T-cell (primary cell): ENCODE results near the gene DCK. TPM values are rescaled to one million over a fixed set of nuclear protein-coding genes. Genes with fewer than 3 reads are reported as not detected.

ENCODE experiments used
- ATAC-seq, 4 experiments: fragments of 200-7000 bp in 3 of 4; fragments of 150-1000 bp in 1 of 4; cut with Tn5 transposase; replicated peaks in 1 of 4; 1 replicate in 3 of 4; 2 replicates in 1 of 4; pipeline ENCODE4 v1.10.0; 2021; ENCODE audit warnings: moderate library complexity in 3 of 4, mild to moderate bottlenecking in 2 of 4, moderate number of reproducible peaks in 1 of 4
- CTCF ChIA-PET, 2 donors: fragments of 300-600 bp; sonication (Branson Sonifier 250); formaldehyde crosslinking; loops; one replicate each; lab custom pipeline; 2022; ENCODE audit warnings: antibody characterized with exemption in 2 of 2; lab: Charles Lee
- POLR2A ChIA-PET, 2 donors: fragments of 300-600 bp; sonication (Branson Sonifier 250); formaldehyde crosslinking; loops; one replicate each; lab custom pipeline; 2022; ENCODE audit warnings: antibody characterized with exemption in 2 of 2; lab: Charles Lee
- DNase-seq, 35 experiments: peaks; one replicate each; pipeline versions ENCODE4 v3.0.0 to v3.0.0-alpha.2; 2013 to 2023
- H3K27ac ChIP-seq: one replicate; pipeline ENCODE4 v1.5.1; 2013; ENCODE audit warnings: low read length
- H3K27me3 ChIP-seq, 2 experiments: replicated peaks in 1 of 2; 1 replicate in 1 of 2; 2 replicates in 1 of 2; pipeline versions ENCODE4 v1.6.1 to v1.7.0; 2013; ENCODE audit warnings: low read length in 1 of 2, mixed read lengths in 1 of 2; ENCODE audit not compliant: control insufficient read depth in 2 of 2, insufficient read depth in 2 of 2; ENCODE audit errors: extremely low read depth in 1 of 2
- H3K36me3 ChIP-seq, 2 donors: 1 replicate in 1 of 2; 2 replicates in 1 of 2; pipeline versions ENCODE4 v1.6.1 to v1.7.0; 2013; ENCODE audit warnings: low read length in 1 of 2; ENCODE audit not compliant: control insufficient read depth in 2 of 2, insufficient read depth in 1 of 2; ENCODE audit errors: extremely low read depth in 1 of 2
- H3K4me1 ChIP-seq, 2 experiments: 1 replicate in 1 of 2; 2 replicates in 1 of 2; pipeline versions ENCODE4 v1.6.1 to v1.7.0; 2013; ENCODE audit warnings: low read length in 2 of 2, mixed read lengths in 1 of 2; ENCODE audit not compliant: insufficient read depth in 2 of 2, control insufficient read depth in 1 of 2; ENCODE audit errors: extremely low read depth in 1 of 2
- H3K4me3 ChIP-seq, 2 donors: 1 replicate in 1 of 2; 2 replicates in 1 of 2; pipeline versions ENCODE4 v1.5.1 to v1.7.0; 2013; ENCODE audit warnings: mild to moderate bottlenecking in 2 of 2, low read length in 1 of 2, moderate library complexity in 1 of 2; ENCODE audit not compliant: control insufficient read depth in 1 of 2; ENCODE audit errors: extremely low read depth in 1 of 2
- H3K9me3 ChIP-seq: 2 replicates; pipeline ENCODE4 v1.7.0; 2013
- H3K27ac Mint-ChIP-seq, 2 donors: one replicate each; pipeline ENCODE4 v1.8.0; 2020 to 2021; ENCODE audit warnings: mild to moderate bottlenecking in 2 of 2, mixed read lengths in 2 of 2
- H3K27me3 Mint-ChIP-seq, 2 donors: one replicate each; pipeline ENCODE4 v1.8.0; 2021 to 2022; ENCODE audit warnings: mixed read lengths in 2 of 2
- H3K36me3 Mint-ChIP-seq: one replicate; pipeline ENCODE4 v1.8.0; 2021; ENCODE audit warnings: mixed read lengths
- H3K4me1 Mint-ChIP-seq, 3 donors: one replicate each; pipeline ENCODE4 v1.8.0; 2020 to 2022; ENCODE audit warnings: mixed read lengths in 3 of 3, mild to moderate bottlenecking in 1 of 3
- H3K4me3 Mint-ChIP-seq, 3 donors: one replicate each; pipeline ENCODE4 v1.8.0; 2020 to 2022; ENCODE audit warnings: mild to moderate bottlenecking in 3 of 3, mixed read lengths in 3 of 3, moderate library complexity in 3 of 3
- H3K9me3 Mint-ChIP-seq, 3 donors: one replicate each; pipeline ENCODE4 v1.8.0; 2020 to 2022; ENCODE audit warnings: mixed read lengths in 3 of 3
- WGBS: methylation state at CpG from one replicate; pipeline ENCODE4 v1.1.5; 2013; ENCODE audit warnings: missing lambda C conversion rate; ENCODE audit not compliant: insufficient coverage; 5-methylcytosine and 5-hydroxymethylcytosine counted together
- total RNA-seq, 35 experiments: library from RNA in 6 of 35; stranded (reverse) in 6 of 35; fragments of 120-200 nt in 1 of 35; gene quantifications; one replicate each; pipeline versions ENCODE4 v1.2.1 to v1.2.4 and lab custom pipeline; 2013 to 2026

Gene DCK
- total RNA-seq, 5 donors from 2014 or later (not counting 1 experiment from before 2014, with no cell fraction given), result 25.9 to 50.7 (median 42.1) TPM

GRCh38 chr4:70984106-70984505, 9.3 kb upstream of the DCK start:
- H3K4me3 ChIP-seq, result no peak overlapping the region
- ATAC-seq, result no peak
- no peaks in the 10 kb centered on the region for H3K27me3 Mint-ChIP-seq
- peaks cover 7% of the 10 kb centered on the region for H3K36me3 Mint-ChIP-seq
- H3K9me3 ChIP-seq, result no peaks in the 10 kb centered on the region
- no peak overlapping the region for H3K27ac ChIP-seq
- no peaks in the 10 kb centered on the region for H3K27me3 ChIP-seq
- H3K4me1 Mint-ChIP-seq, result peaks cover 0 to 2% (median 0%) of the 10 kb centered on the region in 3 donors
- no peak overlapping the region for H3K4me3 Mint-ChIP-seq
- POLR2A ChIA-PET, result no interaction called here
- no peak overlapping the region for H3K27ac Mint-ChIP-seq
- H3K9me3 Mint-ChIP-seq, result no peaks in the 10 kb centered on the region
- H3K4me1 ChIP-seq, result no peaks in the 10 kb centered on the region
- H3K36me3 ChIP-seq, result peaks cover 2 to 5% of the 10 kb centered on the region in 2 donors
- DNase-seq, result no peak
- CTCF ChIA-PET, result interaction anchor here in 1 of 2 donors (4.2 kb wide), 1 partner anchor 25 kb away, joined by 37 read pairs; no protein-coding TSS in a partner anchor

DNA sequence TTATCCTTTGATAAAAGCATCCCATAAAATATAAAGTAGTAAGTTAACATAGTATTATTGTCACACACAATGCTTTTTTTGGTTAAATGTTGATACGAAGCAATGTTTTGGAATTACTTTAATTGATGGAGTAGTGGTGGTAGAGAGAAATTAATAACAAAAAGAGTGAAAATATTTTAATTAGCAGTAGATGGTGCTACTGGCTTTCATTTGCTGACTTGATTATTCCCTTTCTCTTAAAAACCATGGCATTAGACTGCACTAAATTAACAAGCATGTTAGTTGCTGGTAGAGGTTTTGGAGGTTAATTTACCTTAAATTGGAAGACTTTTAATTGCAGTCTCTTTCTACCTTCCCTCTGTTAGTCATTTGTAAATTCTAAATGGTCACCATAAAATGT, 8.9 kb upstream of the DCK start:
- Mint-ChIP-seq H3K27ac (no peak overlapping the region), H3K27me3 (no peaks in the 10 kb centered on the region), H3K9me3 (no peaks in the 10 kb centered on the region), H3K4me3 (no peak overlapping the region), H3K4me1 (peaks cover 0 to 2% (median 0%) of the 10 kb centered on the region in 3 donors), H3K36me3 (peaks cover 3% of the 10 kb centered on the region)
- Histone ChIP-seq H3K4me3 (no peak overlapping the region), H3K9me3 (no peaks in the 10 kb centered on the region), H3K4me1 (no peaks in the 10 kb centered on the region), H3K27ac (no peak overlapping the region), H3K27me3 (no peaks in the 10 kb centered on the region), H3K36me3 (peaks cover 2 to 5% of the 10 kb centered on the region in 2 donors)
- no CpG with 5 or more reads among the region's 1 CpG for WGBS
- ChIA-PET CTCF (interaction anchor here in 1 of 2 donors (4.2 kb wide), 1 partner anchor 24 kb away, joined by 37 read pairs; no protein-coding TSS in a partner anchor), POLR2A (no interaction called here)
- ATAC-seq (peak in 2 of 4 experiments; percentile 24 to 60), DNase-seq (peak in 1 of 35 experiments; percentile 46)

DNA sequence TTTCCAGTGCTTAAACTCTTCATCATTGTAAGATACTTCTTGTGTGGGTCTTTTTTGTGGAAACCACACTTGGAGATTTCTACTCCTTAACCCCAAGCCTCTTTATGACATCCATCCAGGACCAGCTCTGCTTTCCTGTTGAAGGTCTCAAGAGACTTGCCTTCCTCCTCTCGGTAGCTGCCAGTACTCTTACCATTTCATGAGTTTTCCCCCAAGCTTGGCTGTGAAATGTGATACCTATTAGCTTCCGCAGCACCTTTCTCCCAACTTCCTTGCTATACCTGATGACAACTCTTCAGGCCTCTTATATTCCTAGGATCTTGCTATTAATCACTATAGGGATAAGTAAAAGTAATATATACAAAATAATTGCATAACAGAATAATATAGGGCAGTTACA, 1.9 kb upstream of the DCK start:
- no peaks in the 10 kb centered on the region for H3K27me3 ChIP-seq
- no peaks in the 10 kb centered on the region for H3K36me3 ChIP-seq
- no peaks in the 10 kb centered on the region for H3K9me3 ChIP-seq
- Mint-ChIP-seq H3K36me3 (no peaks in the 10 kb centered on the region), H3K9me3 (no peaks in the 10 kb centered on the region), H3K4me1 (peaks cover 27 to 34% (median 33%) of the 10 kb centered on the region in 3 donors), H3K4me3 (no peak overlapping the region), H3K27ac (peak overlapping the region in 1 of 2 donors; percentile 34), H3K27me3 (no peaks in the 10 kb centered on the region)
- ATAC-seq, result no peak
- no peak overlapping the region for H3K27ac ChIP-seq
- DNase-seq, result no peak
- POLR2A ChIA-PET, result no interaction called here
- CTCF ChIA-PET, result interaction anchor here in 1 of 2 donors (1.3 kb wide), 1 partner anchor 15 kb away, joined by 4 read pairs; no protein-coding TSS in a partner anchor
- no peak overlapping the region for H3K4me3 ChIP-seq
- 100% methylated on average over 1 of the region's 2 CpGs for WGBS
- H3K4me1 ChIP-seq, result peaks cover 18 to 19% of the 10 kb centered on the region in 2 experiments

GRCh38 chr4:70992391-70992881, 1.0 kb upstream of the DCK start:
- POLR2A ChIA-PET, result no interaction called here
- H3K36me3 ChIP-seq, result no peaks in the 10 kb centered on the region
- Mint-ChIP-seq H3K27me3 (no peaks in the 10 kb centered on the region), H3K9me3 (no peaks in the 10 kb centered on the region), H3K36me3 (no peaks in the 10 kb centered on the region), H3K27ac (peak overlapping the region; percentile 90 to 97), H3K4me1 (peaks cover 36 to 42% (median 42%) of the 10 kb centered on the region in 3 donors), H3K4me3 (peak overlapping the region; percentile 97 to 100 (median 97))
- CTCF ChIA-PET, result no interaction called here
- H3K4me3 ChIP-seq, result peak overlapping the region in 1 of 2 donors; percentile 93
- peak overlapping the region; percentile 77 for H3K27ac ChIP-seq
- no peak for ATAC-seq
- 91% methylated on average over 5 of the region's 5 CpGs for WGBS
- no peaks in the 10 kb centered on the region for H3K27me3 ChIP-seq
- peaks cover 18 to 25% of the 10 kb centered on the region in 2 experiments for H3K4me1 ChIP-seq
- H3K9me3 ChIP-seq, result no peaks in the 10 kb centered on the region
- no peak for DNase-seq

- CTCF ChIA-PET, result interaction anchor here (0.7 to 2.8 kb wide), 7 partner anchors 8 to 290 kb away, joined by 3 to 40 read pairs (median 5); no protein-coding TSS in a partner anchor
- no peaks in the 10 kb centered on the region for H3K27me3 Mint-ChIP-seq
Observed at GRCh38 chr4:70994069-70994366, 569 bp downstream of the DCK start.

DNA sequence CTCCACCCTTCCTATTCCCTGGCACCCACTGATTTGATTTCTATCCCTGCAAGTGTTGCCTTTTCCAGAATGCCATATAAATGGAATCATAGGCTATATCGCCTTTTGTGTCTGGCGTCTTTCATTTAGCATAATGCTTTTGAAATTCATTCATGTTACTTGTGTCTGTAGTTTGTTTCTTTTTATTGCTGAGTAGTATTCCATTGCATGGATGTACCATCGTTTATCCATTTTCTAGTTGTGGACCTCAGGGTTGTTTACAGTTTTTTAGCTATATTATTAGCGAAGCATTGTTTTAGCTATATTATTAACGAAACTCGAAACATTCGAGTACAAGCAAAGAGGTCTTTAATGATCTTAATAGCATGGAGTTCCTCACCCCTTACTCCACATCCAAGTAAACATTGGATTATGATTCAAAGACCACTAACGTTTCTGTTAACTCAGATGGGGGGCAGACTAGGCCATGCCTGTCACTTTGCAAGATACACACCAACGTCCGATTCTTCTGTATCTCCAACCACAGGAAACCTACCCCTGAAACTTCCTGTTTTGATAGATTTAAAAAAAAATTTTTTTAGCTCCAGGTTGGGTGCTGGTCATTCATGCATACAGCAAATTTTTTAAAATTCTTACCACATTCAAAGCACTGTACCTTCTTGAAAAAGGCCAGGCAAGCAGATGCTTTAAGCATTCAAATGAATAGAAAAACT, 1.1 kb downstream of the DCK start:
- Histone ChIP-seq H3K27me3 (no peaks in the 10 kb centered on the region), H3K27ac (peak overlapping the region; percentile 71), H3K9me3 (no peaks in the 10 kb centered on the region), H3K4me3 (peak overlapping the region; percentile 93), H3K36me3 (peaks cover 0 to 7% of the 10 kb centered on the region in 2 donors), H3K4me1 (peaks cover 26 to 27% of the 10 kb centered on the region in 2 experiments)
- H3K36me3 Mint-ChIP-seq, result peaks cover 16% of the 10 kb centered on the region
- CTCF ChIA-PET, result interaction anchor here (0.6 to 2.8 kb wide), 6 partner anchors 9 to 292 kb away, joined by 4 to 40 read pairs (median 7); no protein-coding TSS in a partner anchor
- no peaks in the 10 kb centered on the region for H3K27me3 Mint-ChIP-seq
- no peaks in the 10 kb centered on the region for H3K9me3 Mint-ChIP-seq
- ATAC-seq (no peak), DNase-seq (peak in 1 of 35 experiments; percentile 31)
- H3K4me1 Mint-ChIP-seq, result peaks cover 51 to 62% (median 58%) of the 10 kb centered on the region in 3 donors
- peak overlapping the region; percentile 95 to 97 for H3K27ac Mint-ChIP-seq
- H3K4me3 Mint-ChIP-seq, result peak overlapping the region; percentile 97 to 100 (median 97)
- 0% methylated on average over 2 of the region's 10 CpGs for WGBS
- POLR2A ChIA-PET, result interaction anchor here in 1 of 2 donors (0.6 to 1.0 kb wide), 3 partner anchors 11 to 42 kb away, joined by 3 to 6 read pairs (median 3); no protein-coding TSS in a partner anchor

More at GRCh38 chr4:70994069-70994366, 569 bp downstream of the DCK start:
- Mint-ChIP-seq H3K4me1 (peaks cover 46 to 57% (median 53%) of the 10 kb centered on the region in 3 donors), H3K27ac (peak overlapping the region; percentile 95 to 97), H3K9me3 (no peaks in the 10 kb centered on the region), H3K4me3 (peak overlapping the region; percentile 97 to 100 (median 97)), H3K36me3 (peaks cover 11% of the 10 kb centered on the region)
- Histone ChIP-seq H3K9me3 (no peaks in the 10 kb centered on the region), H3K27me3 (no peaks in the 10 kb centered on the region), H3K36me3 (peaks cover 0 to 5% of the 10 kb centered on the region in 2 donors), H3K4me3 (peak overlapping the region; percentile 93), H3K27ac (peak overlapping the region; percentile 71), H3K4me1 (peaks cover 25 to 27% of the 10 kb centered on the region in 2 experiments)
- POLR2A ChIA-PET, result interaction anchor here in 1 of 2 donors (0.6 to 1.0 kb wide), 3 partner anchors 11 to 38 kb away, joined by 3 to 6 read pairs (median 3); no protein-coding TSS in a partner anchor
- 0% methylated on average over 1 of the region's 11 CpGs for WGBS
- ATAC-seq (no peak), DNase-seq (peak in 1 of 35 experiments; percentile 6)
